ENCODE data around the gene ATP8B3.

Gene ATP8B3, protein sequence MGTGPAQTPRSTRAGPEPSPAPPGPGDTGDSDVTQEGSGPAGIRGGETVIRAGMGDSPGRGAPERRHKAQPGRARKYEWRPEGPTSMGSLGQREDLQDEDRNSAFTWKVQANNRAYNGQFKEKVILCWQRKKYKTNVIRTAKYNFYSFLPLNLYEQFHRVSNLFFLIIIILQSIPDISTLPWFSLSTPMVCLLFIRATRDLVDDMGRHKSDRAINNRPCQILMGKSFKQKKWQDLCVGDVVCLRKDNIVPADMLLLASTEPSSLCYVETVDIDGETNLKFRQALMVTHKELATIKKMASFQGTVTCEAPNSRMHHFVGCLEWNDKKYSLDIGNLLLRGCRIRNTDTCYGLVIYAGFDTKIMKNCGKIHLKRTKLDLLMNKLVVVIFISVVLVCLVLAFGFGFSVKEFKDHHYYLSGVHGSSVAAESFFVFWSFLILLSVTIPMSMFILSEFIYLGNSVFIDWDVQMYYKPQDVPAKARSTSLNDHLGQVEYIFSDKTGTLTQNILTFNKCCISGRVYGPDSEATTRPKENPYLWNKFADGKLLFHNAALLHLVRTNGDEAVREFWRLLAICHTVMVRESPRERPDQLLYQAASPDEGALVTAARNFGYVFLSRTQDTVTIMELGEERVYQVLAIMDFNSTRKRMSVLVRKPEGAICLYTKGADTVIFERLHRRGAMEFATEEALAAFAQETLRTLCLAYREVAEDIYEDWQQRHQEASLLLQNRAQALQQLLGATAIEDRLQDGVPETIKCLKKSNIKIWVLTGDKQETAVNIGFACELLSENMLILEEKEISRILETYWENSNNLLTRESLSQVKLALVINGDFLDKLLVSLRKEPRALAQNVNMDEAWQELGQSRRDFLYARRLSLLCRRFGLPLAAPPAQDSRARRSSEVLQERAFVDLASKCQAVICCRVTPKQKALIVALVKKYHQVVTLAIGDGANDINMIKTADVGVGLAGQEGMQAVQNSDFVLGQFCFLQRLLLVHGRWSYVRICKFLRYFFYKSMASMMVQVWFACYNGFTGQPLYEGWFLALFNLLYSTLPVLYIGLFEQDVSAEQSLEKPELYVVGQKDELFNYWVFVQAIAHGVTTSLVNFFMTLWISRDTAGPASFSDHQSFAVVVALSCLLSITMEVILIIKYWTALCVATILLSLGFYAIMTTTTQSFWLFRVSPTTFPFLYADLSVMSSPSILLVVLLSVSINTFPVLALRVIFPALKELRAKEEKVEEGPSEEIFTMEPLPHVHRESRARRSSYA (N-terminal part only)

DNA sequence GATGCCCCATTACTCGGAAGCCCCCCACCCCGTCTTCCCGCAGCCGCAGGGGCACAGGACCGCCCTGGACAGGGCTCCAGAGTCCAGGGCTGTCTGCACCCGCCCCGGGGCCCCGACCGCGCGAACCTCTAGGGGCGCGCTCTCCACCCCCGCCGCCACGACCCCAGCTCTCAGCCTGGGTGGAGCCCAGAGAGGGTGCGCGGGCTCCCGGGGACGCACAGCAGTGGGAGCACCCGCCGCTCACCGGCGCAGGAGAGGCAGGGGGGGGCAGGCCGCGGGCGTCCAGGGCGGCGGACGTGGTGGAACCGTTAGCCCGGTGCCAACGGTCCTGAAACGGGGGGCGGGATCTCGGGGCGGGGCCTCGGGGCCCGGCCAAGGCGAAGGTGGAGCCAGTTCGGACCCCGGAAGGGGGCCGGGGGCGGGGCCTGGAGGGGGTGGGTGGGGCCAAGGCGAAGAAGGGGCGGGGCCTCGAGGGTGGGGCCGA lies at the start of gene ATP8B3:
Gene ATP8B3, minus strand, starts transcription at position 335 of the 484 bp plus-strand sequence. CDS start 540 bp downstream, outside the sequence.
- DNase-seq: no peak

DNA sequence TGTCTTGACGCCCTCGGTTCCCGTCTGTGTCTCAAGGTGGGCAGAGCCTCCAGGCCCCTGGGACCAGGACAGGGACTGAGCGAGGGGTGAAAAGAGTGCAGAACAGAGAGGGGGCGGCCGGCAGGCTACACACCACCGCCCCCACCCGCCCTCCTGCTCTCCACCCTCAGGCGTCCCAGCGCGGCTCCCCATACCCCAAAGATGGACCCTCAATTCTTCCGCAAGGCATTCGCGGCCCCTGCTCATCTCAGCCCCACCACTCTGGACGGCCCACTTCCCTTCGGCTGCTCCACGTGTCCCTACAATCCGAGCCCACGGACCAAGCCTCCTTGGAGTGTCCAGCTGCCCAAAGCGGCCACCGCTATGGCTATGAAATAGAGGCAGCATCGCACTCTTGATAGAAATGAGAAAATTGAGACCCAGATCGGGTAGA lies 49.5 kb upstream of the ATP8B3 start:
- no peak for DNase-seq

DNA sequence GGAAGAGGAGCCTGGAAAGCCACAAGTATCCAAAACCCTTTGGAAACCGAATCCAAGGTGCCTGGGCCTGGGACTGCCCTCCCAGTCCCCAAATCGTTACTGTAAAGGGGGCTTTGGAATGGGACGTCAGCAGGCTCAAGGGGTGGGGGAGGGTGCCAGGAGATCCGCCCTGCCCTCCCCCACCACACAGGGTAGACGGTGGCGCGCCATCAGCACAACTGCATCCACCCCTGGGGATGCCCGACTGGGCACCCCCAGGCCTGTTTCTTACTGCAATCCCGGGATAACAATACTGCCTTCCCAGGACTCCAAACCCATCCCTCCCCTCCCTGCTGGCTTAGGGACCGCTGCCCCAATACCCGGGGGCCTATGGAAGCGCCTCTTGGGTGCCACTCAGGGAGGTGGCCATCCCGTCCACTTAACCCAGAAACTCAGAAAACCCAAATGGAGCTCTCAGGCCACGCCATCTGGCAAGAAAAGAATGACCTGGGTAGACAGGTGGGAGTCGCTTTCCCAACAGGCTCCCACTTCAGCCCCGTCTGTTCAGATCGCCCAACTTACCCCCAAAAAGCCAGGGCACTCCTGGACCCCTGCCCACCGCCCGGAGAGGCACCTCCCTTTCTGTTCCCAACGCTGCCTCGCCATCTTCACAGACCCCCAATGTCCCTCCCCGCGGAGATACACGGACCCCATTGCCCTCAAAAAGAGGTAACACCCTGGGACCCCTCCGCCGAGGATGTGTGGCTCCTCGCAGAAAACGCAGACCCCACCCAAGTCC lies 48.9 kb upstream of the ATP8B3 start:
- no peak for DNase-seq

GRCh38 chr19:1860042-1860775 lies 48.1 kb upstream of the ATP8B3 start:
- no peak for DNase-seq

- DNase-seq: no peak
Measured at GRCh38 chr19:1859331-1859781, 47.3 kb upstream of the ATP8B3 start.

DNA sequence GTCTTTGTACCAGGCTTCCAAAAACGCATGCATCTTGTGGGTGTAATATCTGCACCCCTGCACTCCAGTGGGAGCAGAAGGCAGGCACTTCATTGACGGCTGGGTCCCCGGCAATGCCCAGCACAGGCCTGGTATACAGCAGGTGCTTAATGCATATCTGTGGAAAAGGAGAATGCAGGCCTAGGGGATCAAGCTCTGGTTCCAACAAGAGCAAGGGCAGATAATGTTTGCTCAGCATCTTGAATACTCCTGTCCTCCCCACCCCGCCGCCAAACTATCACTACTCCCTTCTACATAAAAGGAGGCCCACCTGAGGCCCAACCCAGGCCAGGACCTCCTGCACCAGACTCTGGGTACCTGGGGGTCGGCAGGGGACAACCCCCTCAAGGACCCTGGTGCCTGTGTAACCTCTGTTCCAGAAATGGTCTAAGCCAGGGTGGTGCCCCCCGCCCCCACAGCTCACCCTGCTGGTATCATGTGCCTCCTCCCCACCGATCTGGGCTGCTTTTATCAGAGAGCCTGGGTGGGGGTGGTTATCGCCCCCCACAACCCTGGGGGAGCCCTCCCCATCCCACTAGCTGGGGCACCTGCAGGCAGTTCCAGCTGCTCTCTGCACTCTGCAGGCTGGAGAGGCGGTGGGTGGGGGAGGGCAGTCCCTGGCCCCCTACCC lies 46.5 kb upstream of the ATP8B3 start:
- DNase-seq: no peak

DNA sequence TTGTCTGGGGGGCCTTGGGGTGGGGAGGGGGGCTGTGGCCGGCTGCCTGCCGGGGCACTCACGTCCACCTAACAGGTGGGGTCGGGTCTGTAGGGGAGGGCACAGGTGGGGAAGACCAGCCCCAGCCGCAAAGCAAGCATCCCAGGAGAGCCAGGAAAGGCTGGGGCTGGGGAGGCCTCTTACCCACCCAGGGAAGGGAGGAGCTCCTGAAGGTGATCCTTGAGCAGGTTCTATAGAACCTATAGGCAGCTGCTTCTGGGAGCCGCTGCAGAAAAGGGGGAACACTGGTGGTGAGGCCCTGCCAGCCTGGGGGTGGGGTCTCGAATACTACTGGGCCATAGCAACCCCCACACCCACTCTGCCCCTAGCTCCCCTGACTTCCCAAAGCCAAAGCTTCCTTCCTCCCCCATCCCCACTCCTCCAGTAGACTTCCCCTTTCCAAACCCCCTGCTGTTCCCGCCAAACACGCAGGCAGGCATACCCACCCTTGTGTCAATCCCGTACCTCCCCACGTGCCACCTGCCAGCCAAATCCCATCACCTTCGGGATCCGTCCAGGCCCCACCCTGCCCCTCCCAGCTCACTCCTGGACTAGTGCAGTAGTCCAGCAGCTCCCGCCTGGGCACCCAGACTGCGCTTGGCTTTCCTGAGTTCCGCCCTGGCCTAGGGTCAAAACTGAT lies 45.7 kb upstream of the ATP8B3 start:
- no peak for DNase-seq

DNA sequence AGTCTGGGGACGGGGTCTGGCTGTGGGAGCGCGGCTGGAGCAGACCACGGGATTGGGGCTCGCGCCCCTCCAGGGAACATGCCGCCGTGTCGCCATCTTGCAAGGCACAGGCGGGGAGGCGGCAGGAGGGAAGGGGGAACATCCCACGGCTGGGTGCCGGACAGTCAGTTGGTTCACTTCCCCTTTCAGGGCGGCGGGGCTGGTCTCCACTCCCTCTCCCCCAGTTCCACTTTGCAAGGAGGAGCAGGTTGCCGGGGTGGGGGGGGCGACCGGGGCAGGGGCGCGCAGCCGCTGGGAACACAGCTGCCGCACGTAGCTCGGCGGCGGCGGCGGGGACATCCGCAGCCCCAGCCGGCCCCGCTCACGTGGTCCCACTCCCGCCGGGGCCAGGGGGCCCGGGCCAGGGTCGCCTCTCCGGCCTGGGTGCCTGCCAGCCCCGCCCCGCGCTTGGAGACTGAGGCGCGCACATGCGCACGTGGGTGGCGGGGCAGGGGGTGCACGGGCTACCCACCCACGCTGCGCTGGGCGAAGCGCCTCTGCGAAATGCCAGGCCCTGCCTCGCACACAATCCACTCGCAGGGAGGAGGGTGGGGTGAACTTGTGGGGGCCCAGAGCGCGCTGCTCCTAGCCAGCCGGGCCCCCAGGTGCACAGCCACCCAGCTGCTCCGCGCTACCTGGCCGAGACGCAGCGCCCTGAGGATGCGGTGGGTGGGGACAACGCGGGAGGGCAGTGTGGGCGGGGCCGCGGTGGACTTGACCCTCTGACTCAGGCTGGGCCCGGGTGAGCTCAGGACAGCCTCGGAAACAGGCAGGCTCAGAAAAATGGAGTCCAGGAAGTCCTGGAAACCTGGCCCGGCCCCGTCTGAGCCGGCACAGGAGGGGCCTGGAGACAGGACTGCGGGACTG lies 44.9 kb upstream of the ATP8B3 start:
- no peak for DNase-seq

DNA sequence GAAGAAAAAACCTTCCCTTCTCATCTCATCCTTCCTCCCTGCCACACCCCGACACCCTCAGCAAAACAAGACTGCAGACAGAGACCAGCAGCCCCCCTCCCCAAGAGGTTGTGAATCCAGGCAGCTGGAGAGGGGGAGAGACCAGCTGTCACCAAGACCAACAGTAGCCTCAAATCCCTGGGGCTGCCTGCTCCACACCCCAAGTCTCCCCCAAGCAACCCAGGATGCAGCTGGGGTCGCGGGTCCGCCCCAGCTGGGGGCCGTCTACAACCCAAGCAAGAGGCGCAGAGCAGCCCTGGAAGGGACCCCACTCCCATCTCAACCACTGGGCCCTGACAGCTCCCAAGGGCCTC lies 44.2 kb upstream of the ATP8B3 start:
- no peak for DNase-seq

DNA sequence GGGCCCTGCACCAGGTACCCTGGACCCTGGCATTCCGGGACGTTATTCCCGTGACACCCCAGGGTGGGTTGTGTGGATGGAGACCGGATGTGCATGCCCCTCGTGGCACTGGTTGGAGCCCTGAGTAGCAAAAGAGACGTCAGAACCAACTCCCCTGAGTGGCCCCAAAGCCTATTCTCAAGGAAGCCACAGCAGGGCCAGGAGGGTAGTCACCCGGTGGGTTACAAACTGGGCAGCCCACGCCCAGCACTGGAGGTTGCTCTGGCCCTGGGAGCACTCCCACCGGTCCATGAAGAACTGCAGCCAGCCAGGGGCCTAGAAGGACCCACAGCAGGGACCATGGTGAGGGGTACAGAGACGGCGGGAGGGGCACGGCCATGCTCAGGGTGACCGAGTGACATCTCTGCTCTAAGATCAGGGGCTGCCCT lies 43.8 kb upstream of the ATP8B3 start:
- DNase-seq: no peak

DNA sequence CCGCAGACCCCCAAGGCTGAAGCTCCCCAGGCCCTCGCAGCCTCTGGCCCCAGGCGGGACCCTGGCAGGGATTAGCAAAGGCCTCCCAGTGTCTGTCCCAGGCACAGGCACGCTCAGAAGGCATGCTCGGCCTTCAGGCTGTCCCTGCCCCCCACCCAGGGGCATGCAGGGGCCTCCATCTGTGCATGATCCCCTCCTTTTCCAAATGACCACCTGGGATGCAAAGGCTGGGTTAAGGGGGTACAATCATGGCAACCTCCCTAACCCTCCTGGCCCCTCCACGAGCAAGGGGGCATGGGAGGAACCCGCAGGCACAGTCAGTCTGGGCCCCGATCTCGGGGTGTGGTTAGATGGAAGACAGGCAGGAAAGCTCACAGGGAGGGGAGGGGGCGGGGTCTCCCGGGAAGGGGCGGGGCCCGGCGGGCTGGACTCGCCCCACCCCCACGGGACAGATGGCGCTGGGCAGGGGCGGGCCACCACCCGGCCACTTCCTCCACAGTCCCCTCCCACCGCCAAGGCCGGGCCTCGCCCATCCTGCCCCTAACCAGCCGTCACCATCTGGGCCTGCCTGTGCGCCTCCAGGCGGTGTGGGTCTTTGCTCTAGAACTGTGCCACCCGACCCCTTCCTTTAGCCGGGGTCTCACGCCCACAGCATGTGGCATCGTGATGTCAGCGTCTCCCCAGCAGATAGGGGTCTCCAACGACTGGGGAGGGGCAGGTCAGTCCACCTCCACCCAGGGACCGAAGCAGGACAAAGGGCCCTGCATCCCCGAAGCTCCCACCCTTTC lies 43.2 kb upstream of the ATP8B3 start:
- no peak for DNase-seq

DNA sequence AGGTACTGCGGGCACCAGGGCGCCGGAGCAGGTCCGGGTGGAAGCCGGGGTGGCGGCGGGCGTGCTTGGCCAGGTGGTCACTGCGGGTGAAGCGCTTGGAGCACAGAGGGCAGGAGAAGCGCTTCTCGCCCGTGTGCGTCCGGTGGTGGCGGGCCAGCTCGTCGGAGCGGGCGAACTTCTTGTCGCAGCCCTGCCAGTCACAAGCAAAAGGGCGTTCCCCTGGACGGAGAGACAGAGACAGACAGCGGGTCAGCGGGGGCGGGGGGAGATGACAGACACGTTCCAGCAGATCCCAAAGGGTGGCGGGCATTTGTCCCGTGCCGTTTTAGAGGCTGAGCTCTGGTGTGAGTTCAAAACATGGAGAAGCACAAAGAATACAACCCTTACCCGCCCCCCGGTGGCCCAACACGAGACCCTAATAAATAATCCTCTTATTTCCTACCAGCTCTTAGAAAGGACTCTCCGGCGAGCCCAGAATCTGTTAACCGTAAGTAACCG lies 42.5 kb upstream of the ATP8B3 start:
- no peak for DNase-seq

GRCh38 chr19:1854039-1854541 lies 42.0 kb upstream of the ATP8B3 start:
- DNase-seq: no peak

GRCh38 chr19:1853295-1854038 lies 41.4 kb upstream of the ATP8B3 start:
- no peak for DNase-seq

- no peak for DNase-seq
Measured at GRCh38 chr19:1852581-1853128, 40.6 kb upstream of the ATP8B3 start.

Measured in NCI-H345 (cell line).